Liver (tissue), 9 donors: ENCODE data around the gene QKI. TPM values are rescaled to one million over a fixed set of nuclear protein-coding genes. Genes with fewer than 3 reads are reported as not detected.

Source experiments
- DNase-seq: peaks from one replicate; pipeline ENCODE4 v3.0.0-alpha.2; 2017; ENCODE audit warnings: low spot score
- H3K27ac ChIP-seq, 2 donors: one replicate each; pipeline ENCODE4 v1.7.0; 2013; ENCODE audit warnings: inconsistent platforms in 2 of 2, low read length in 2 of 2, control low read depth in 1 of 2, low read depth in 1 of 2, mild to moderate bottlenecking in 1 of 2
- H3K27me3 ChIP-seq, 4 donors: one replicate each; pipeline versions ENCODE4 v1.6.1 to v1.7.0; 2013; ENCODE audit warnings: low read length in 3 of 4, inconsistent platforms in 1 of 4, mild to moderate bottlenecking in 1 of 4, moderate library complexity in 1 of 4; ENCODE audit not compliant: control insufficient read depth in 4 of 4, insufficient read depth in 4 of 4
- H3K36me3 ChIP-seq, 4 donors: one replicate each; pipeline versions ENCODE4 v1.6.1 to v1.7.0; 2013; ENCODE audit warnings: low read length in 3 of 4, mild to moderate bottlenecking in 3 of 4, low read depth in 1 of 4, moderate library complexity in 1 of 4; ENCODE audit not compliant: control insufficient read depth in 4 of 4, insufficient read depth in 3 of 4
- H3K4me1 ChIP-seq, 4 donors: one replicate each; pipeline versions ENCODE4 v1.6.1 to v1.7.0; 2013; ENCODE audit warnings: low read length in 3 of 4, mild to moderate bottlenecking in 3 of 4, moderate library complexity in 1 of 4; ENCODE audit not compliant: control insufficient read depth in 4 of 4, insufficient read depth in 4 of 4
- H3K4me3 ChIP-seq, 3 donors: one replicate each; pipeline versions ENCODE4 v1.6.1 to v1.7.0; 2013; ENCODE audit warnings: low read length in 3 of 3, control low read depth in 1 of 3, low read depth in 1 of 3, mild to moderate bottlenecking in 1 of 3
- H3K9ac ChIP-seq, 2 donors: one replicate each; pipeline ENCODE4 v1.7.0; 2013; ENCODE audit warnings: low read length in 2 of 2, mild to moderate bottlenecking in 2 of 2, moderate library complexity in 2 of 2, control low read depth in 1 of 2, low read depth in 1 of 2
- H3K9me3 ChIP-seq, 4 donors: one replicate each; pipeline versions ENCODE4 v1.6.1 to v1.7.0; 2013; ENCODE audit warnings: low read length in 3 of 4; ENCODE audit not compliant: control insufficient read depth in 4 of 4
- FOXA1 ChIP-seq: IDR thresholded peaks from 2 replicates; pipeline ENCODE4 v1.6.1; 2016; ENCODE audit warnings: antibody characterized with exemption
- FOXA2 ChIP-seq: IDR thresholded peaks from 2 replicates; pipeline ENCODE4 v1.6.1; 2016; ENCODE audit warnings: antibody characterized with exemption
- GABPA ChIP-seq, 2 donors: IDR thresholded peaks in 1 of 2; conservative IDR thresholded peaks in 1 of 2; 2 replicates each; pipeline ENCODE4 v1.6.1; 2016; ENCODE audit warnings: antibody characterized with exemption in 2 of 2, mild to moderate bottlenecking in 1 of 2, moderate library complexity in 1 of 2
- HNF4A ChIP-seq, 2 donors: conservative IDR thresholded peaks; 2 replicates each; pipeline ENCODE4 v1.6.1; 2016; ENCODE audit warnings: antibody characterized with exemption in 2 of 2, mild to moderate bottlenecking in 2 of 2
- HNF4G ChIP-seq: IDR thresholded peaks from 2 replicates; pipeline ENCODE4 v1.6.1; 2016; ENCODE audit warnings: antibody characterized with exemption
- JUND ChIP-seq, 2 donors: IDR thresholded peaks; 2 replicates each; pipeline ENCODE4 v1.6.1; 2016; ENCODE audit warnings: antibody characterized with exemption in 2 of 2
- NR2F2 ChIP-seq: IDR thresholded peaks from 2 replicates; pipeline ENCODE4 v1.6.1; 2016; ENCODE audit warnings: antibody characterized with exemption
- RXRA ChIP-seq, 2 donors: IDR thresholded peaks; 2 replicates each; pipeline ENCODE4 v1.6.1; 2017 to 2018; ENCODE audit warnings: antibody characterized with exemption in 2 of 2, mild to moderate bottlenecking in 1 of 2
- SP1 ChIP-seq: IDR thresholded peaks from 2 replicates; pipeline ENCODE4 v1.6.1; 2018; ENCODE audit warnings: antibody characterized with exemption, mild to moderate bottlenecking
- TAF1 ChIP-seq: conservative IDR thresholded peaks from 2 replicates; pipeline ENCODE4 v1.6.1; 2016; ENCODE audit warnings: antibody characterized with exemption, mild to moderate bottlenecking
- YY1 ChIP-seq: IDR thresholded peaks from 2 replicates; pipeline ENCODE4 v1.6.1; 2016; ENCODE audit warnings: antibody characterized with exemption, mild to moderate bottlenecking
- WGBS: extraction: QIAGEN DNeasy Blood & Tissue Kit; methylation state at CpG from one replicate; pipeline ENCODE4 v1.1.7; 2013; 5-methylcytosine and 5-hydroxymethylcytosine counted together
- polyA plus RNA-seq, 2 donors: library from polyadenylated mRNA; stranded (reverse) in 1 of 2; unstranded in 1 of 2; fragments of 200-250 nt in 1 of 2; fragments of >200 nt in 1 of 2; fragmentation: Nextera tagmentation in 1 of 2; extraction: Ambion mirVana in 1 of 2; gene quantifications; one replicate each; pipeline versions ENCODE4 v1.2.1 to v1.2.3, GENCODE V29; 2013 to 2015
- total RNA-seq, 2 donors: library from RNA; depleted of rRNA; stranded (reverse); fragments of >200 nt; gene quantifications; one replicate each; pipeline ENCODE4 v1.2.3, GENCODE V29; 2014
- TF ChIP-seq, protein P1 (sequence below): IDR thresholded peaks from 2 replicates; pipeline ENCODE4 v1.6.1; 2016; ENCODE audit warnings: antibody characterized with exemption, mild to moderate bottlenecking
- TF ChIP-seq, protein P2 (sequence below): IDR thresholded peaks from 2 replicates; pipeline ENCODE4 v1.6.1; 2016; ENCODE audit warnings: antibody characterized with exemption
- TF ChIP-seq, protein P3 (sequence below): IDR thresholded peaks from 2 replicates; pipeline ENCODE4 v1.6.1; 2016; ENCODE audit warnings: antibody characterized with exemption
- TF ChIP-seq, protein P4 (sequence below): fragments of 150-350 bp; IDR thresholded peaks from 2 replicates; pipeline ENCODE4 v1.5.1; 2017; ENCODE audit warnings: improper control_type of control experiment, low read depth, low read length; ENCODE audit not compliant: missing input control
- donor health status: healthy.
- donor health status: healthy.
- donor health status: healthy.
- donor health status: healthy.
- donor health status: healthy.

QKI gene
- total and polyA plus RNA-seq, 4 donors, result 22.7 to 97.0 (median 56.3) TPM

DNA sequence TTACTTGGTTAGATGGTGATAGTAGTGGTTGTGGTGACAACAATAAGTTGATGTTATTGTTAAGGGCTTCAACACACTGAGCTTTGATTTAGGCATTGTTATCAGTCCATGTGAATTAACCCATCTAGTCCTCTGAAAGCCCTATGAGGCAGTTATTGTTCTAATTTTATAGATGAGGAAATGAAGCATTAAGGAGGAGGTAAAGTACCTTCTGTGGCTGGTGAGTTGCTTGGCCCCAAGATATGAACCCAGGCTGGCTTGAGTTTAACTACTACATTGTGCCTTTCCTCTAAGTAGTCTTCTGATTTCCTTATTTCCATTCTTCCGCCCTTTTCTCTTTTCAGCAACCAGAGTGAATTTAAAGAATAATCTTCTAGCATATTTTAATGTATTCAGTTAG lies 81.7 kb downstream of the QKI start:
- 93% methylated on average over 1 of the region's 1 CpG for WGBS
- H3K27me3 ChIP-seq, result no peaks in the 10 kb centered on the region
- H3K4me1 ChIP-seq, result peaks cover 3 to 14% (median 7%) of the 10 kb centered on the region in 4 donors

DNA sequence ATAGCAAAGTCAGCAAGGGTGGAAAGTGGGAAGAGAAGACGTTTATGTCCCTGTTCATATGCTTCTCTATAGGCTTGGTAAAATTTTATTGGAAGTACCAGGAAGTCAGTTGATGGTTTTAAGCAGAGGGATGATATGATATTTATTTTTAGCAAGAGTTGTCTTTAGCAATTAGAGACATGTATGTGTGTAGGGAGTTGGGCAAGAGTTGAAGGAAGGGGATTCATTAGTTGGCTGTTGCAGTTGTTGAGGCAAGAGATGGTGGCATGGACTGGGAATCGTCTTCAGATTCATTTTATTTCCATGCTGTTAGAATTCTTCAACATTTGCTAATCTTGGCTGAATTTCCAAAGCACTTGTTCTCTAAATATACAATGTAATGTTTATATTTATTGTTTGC lies 85.6 kb downstream of the QKI start:
- Histone ChIP-seq H3K4me1 (peaks cover 0 to under 1% (median 0%) of the 10 kb centered on the region in 4 donors), H3K36me3 (no peaks in the 10 kb centered on the region), H3K4me3 (no peak overlapping the region), H3K9me3 (no peaks in the 10 kb centered on the region), H3K27ac (no peak overlapping the region), H3K27me3 (no peaks in the 10 kb centered on the region), H3K9ac (no peak overlapping the region)
- no peak for DNase-seq
- TF ChIP-seq, protein P1, sequence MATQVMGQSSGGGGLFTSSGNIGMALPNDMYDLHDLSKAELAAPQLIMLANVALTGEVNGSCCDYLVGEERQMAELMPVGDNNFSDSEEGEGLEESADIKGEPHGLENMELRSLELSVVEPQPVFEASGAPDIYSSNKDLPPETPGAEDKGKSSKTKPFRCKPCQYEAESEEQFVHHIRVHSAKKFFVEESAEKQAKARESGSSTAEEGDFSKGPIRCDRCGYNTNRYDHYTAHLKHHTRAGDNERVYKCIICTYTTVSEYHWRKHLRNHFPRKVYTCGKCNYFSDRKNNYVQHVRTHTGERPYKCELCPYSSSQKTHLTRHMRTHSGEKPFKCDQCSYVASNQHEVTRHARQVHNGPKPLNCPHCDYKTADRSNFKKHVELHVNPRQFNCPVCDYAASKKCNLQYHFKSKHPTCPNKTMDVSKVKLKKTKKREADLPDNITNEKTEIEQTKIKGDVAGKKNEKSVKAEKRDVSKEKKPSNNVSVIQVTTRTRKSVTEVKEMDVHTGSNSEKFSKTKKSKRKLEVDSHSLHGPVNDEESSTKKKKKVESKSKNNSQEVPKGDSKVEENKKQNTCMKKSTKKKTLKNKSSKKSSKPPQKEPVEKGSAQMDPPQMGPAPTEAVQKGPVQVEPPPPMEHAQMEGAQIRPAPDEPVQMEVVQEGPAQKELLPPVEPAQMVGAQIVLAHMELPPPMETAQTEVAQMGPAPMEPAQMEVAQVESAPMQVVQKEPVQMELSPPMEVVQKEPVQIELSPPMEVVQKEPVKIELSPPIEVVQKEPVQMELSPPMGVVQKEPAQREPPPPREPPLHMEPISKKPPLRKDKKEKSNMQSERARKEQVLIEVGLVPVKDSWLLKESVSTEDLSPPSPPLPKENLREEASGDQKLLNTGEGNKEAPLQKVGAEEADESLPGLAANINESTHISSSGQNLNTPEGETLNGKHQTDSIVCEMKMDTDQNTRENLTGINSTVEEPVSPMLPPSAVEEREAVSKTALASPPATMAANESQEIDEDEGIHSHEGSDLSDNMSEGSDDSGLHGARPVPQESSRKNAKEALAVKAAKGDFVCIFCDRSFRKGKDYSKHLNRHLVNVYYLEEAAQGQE, result no peak
- TF ChIP-seq FOXA1 (no peak), FOXA2 (no peak)
- TF ChIP-seq, protein P2, sequence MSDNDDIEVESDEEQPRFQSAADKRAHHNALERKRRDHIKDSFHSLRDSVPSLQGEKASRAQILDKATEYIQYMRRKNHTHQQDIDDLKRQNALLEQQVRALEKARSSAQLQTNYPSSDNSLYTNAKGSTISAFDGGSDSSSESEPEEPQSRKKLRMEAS, result no peak
- WGBS, result 81% methylated on average over 2 of the region's 2 CpGs

More for the DNA sequence above, 81.7 kb downstream of the QKI start:
- no peak overlapping the region for H3K27ac ChIP-seq
- no peak for DNase-seq
- no peak overlapping the region for H3K9ac ChIP-seq
- H3K9me3 ChIP-seq, result no peaks in the 10 kb centered on the region
- H3K4me3 ChIP-seq, result no peak overlapping the region
- no peaks in the 10 kb centered on the region for H3K36me3 ChIP-seq
- TF ChIP-seq SP1 (no peak), JUND (IDR thresholded peaks at IDR 0.05) (no peak), HNF4G (no peak), TAF1 (no peak), HNF4A (conservative IDR thresholded peaks at IDR 0.05) (no peak), YY1 (no peak), FOXA1 (no peak), FOXA2 (no peak), NR2F2 (no peak), GABPA (IDR thresholded peaks at IDR 0.05 in 1 of 2, conservative IDR thresholded peaks at IDR 0.05 in 1 of 2) (no peak), RXRA (IDR thresholded peaks at IDR 0.05) (no peak)
- TF ChIP-seq, protein P3, sequence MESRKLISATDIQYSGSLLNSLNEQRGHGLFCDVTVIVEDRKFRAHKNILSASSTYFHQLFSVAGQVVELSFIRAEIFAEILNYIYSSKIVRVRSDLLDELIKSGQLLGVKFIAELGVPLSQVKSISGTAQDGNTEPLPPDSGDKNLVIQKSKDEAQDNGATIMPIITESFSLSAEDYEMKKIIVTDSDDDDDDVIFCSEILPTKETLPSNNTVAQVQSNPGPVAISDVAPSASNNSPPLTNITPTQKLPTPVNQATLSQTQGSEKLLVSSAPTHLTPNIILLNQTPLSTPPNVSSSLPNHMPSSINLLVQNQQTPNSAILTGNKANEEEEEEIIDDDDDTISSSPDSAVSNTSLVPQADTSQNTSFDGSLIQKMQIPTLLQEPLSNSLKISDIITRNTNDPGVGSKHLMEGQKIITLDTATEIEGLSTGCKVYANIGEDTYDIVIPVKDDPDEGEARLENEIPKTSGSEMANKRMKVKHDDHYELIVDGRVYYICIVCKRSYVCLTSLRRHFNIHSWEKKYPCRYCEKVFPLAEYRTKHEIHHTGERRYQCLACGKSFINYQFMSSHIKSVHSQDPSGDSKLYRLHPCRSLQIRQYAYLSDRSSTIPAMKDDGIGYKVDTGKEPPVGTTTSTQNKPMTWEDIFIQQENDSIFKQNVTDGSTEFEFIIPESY, result no peak
- TF ChIP-seq, protein P4, sequence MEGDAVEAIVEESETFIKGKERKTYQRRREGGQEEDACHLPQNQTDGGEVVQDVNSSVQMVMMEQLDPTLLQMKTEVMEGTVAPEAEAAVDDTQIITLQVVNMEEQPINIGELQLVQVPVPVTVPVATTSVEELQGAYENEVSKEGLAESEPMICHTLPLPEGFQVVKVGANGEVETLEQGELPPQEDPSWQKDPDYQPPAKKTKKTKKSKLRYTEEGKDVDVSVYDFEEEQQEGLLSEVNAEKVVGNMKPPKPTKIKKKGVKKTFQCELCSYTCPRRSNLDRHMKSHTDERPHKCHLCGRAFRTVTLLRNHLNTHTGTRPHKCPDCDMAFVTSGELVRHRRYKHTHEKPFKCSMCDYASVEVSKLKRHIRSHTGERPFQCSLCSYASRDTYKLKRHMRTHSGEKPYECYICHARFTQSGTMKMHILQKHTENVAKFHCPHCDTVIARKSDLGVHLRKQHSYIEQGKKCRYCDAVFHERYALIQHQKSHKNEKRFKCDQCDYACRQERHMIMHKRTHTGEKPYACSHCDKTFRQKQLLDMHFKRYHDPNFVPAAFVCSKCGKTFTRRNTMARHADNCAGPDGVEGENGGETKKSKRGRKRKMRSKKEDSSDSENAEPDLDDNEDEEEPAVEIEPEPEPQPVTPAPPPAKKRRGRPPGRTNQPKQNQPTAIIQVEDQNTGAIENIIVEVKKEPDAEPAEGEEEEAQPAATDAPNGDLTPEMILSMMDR, result no peak
- TF ChIP-seq, protein P2, result no peak
